Activated T-cell treated with anti-CD3 and anti-CD28 coated beads for 1 hour (primary cell): ENCODE measurements around the gene SRRM1.
"Not testable (repeated sequence)": the region's sequence is repeated elsewhere in the genome, so short reads cannot be mapped to it uniquely, and the experiment has no call there.

Experiments
- DNase-seq: peaks from one replicate; pipeline ENCODE4 v3.0.0-alpha.2; 2020; ENCODE audit warnings: low read depth

The SRRM1 gene

DNA sequence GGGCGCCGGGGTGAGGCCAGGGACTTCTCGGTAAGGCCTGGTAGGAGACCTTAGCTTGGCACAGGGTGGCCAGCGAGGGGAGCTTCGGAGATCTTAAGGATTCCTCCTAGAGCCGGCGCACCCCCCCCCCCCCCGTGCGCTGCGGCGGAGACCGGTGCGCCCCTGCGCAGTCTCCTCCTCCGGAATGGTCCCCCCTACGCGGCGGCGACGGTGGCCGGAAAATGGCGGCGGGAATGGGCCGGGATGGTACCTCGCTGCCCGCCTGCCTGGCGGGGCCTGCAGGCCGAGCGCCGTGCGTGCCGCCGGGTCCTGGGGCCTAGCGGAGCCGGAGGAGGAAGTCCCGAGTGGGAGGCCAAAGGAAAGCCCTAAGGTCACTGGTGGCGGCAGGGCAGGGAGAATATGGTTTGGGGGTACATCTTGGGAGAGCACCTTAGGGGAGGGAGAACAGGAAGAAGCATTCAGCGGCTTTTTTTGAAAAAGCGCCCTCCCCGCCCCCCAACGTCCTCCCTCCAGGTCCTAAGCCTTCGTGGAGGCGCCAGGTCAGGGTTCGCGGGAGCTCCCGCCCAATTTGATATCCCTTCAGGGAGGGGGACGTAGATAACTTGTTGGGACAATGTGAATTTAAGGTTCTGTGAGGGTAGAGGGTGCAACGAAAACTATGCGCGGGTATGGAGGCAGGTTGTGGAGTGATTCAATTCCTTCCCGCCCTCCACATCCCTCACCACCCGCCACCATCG is 429 bp downstream of the SRRM1 start:
- DNase-seq: no peak

DNA sequence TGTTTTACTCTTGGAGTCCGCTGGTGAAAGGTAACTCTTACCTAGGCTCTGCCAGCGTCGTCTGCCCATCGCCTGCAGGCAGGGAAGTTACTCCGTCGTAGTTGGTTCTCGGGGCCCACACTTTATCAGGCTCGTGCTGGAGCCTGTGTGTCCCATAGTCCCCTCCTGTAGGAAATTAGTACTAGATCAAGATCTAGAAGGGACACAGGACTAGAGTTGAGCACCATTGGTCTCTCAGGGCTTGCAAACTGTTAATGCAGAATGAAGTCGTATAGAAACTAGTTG is 940 bp downstream of the SRRM1 start:
- DNase-seq: no peak

DNA sequence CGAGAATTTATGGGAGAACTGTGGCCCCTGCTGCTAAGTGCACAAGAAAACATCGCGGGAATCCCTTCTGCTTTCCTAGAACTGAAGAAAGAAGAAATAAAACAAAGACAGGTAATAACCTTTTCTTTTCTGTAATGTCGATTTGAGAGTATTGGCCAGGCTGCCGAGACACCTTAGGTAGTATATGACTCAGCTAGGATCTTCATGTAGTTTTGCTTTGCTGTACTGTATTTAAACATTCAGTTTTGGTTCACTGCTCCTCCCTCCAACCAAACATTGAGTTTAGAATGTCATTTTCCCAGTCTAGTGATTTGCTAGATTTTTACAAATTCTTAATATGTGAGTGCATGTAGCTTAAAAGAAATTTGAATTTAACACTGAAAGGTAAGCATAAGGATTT is 5.8 kb downstream of the SRRM1 start:
- no peak for DNase-seq

DNA sequence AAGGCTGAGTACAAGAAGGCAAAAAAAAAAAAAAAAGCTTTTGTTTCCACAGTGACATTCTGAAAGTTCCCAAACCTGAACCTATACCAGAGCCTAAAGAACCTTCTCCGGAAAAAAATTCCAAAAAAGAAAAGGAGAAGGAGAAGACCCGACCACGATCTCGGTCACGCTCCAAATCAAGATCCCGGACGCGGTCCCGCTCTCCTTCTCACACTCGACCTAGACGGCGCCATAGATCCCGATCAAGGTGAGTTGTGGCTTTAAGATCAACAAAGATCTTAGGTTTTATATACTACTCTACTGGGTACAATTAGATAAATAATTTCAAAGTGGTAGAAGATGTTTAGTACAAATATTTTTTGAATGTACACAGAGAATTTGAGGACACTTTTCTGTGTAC is 9.3 kb downstream of the SRRM1 start:
- no peak for DNase-seq

DNA sequence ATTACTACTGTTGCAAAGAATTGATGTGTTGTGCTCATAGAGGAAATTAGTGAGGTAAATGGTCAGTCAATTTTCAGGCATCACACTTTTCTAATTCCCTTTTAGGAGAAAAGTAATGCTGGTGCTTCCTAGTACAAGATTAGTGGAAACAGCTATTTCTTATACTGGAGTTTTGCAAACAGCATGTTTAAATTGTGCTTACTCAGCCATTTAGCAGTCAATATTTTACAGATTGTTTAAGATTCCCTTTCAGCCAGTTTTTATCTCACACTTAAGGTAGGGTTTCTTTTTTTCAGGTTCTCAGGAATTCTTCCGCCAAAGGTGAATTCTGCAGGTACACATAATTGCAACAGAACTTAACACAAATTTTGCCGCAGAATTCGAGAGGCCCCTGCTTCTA is 10.9 kb downstream of the SRRM1 start:
- no peak for DNase-seq

DNA sequence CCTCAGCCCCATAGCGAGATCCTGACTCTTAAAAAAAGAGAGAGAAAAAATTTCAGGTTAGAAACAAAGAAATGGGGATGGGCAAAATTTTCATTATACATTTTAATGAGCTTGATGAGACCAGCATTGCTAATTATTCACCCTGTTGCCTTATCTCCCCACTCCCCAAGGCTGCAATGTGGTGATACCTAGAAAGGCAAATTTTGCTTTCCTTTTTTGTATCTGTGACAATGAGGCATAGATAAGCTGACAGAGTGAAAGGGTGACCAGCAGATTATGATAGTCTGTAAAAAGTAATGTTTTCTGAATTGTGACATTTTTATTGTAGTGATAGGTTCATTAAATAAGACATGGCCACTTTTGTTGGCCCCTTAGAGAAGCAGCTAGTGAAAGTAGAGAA is 12.9 kb downstream of the SRRM1 start:
- DNase-seq: no peak

DNA sequence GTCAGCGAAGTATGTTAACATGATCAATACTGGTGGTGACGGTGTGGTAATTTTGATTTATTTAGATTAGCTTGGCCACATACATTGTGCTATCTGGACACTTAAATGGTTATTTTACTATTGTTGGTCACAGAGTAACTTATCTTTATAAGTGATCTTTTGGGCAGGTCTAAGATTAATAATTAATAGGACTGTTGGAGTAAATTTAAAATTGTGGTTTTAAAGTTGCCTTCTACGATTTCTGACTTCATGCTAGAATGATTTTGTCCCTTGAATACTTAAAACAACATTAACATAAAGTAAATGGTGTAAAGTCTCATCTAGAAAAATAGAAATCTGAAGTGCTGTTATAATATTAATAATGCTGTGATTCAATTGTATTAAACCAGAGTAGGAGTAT is 14.7 kb downstream of the SRRM1 start:
- no peak for DNase-seq

DNA sequence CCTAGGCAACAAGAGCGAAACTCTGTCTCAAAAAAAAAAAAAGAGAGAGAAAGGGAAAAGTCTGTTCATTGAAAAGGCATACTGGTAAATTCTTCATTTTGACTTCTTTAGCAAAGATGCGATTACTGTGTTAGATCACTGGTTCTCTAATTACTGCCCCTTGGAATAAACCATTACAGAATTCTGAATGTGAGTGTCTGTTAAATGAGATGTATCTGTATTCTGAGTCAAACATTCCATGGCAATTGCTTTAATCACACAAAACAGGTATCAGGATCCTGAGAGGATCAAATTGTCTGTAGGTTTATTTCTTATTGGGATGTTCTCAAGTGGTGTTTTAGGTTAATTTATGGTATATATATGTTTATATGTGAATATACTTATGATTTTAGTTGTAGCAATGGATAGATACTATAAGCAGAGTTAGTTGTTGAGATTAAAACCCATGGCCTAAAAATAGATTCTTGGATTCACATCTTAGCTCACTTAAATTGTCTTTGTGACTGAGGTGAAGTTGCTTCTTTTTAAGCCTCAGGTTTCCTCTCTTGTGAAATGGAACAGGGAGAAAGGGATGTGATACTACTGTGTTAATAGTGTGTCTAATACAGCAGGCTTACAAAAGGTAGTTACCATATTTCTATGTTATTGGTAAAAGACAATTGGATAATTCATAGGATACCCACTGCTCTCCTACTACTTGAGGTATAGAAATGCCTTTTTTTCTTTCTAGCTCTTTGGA is 16.2 kb downstream of the SRRM1 start:
- DNase-seq: no peak

DNA sequence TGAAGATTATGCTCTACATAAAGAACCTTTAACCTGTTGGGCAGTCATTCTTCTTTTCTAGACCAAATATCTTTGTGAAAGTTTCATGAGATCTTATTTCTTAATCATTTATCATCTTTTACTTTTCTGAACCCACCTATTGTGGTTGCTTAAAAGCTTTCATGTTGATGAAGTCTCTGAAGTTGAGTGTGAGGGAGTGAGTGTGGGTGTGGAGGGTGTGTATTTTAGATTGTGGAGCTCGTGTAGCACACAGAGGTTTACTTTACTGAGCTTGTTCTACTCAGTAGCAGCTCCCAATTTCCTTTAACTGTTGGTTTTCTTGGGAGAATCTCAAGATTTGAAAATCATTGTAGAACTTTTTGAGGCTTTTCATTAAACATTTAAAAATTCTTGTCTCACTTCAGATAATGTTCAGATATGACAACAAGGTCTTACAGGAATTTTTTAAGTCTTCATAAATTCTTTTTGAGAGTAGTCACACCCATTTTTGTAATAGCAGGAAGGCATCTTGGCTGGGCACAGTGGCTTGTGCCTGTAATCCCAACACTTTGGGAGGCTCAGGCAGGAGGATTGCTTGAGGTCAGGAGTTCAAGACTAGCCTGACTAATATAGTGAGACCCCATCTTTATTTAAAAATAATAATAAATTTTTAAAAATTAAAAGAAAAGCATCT is 17.0 kb downstream of the SRRM1 start:
- no peak for DNase-seq

DNA sequence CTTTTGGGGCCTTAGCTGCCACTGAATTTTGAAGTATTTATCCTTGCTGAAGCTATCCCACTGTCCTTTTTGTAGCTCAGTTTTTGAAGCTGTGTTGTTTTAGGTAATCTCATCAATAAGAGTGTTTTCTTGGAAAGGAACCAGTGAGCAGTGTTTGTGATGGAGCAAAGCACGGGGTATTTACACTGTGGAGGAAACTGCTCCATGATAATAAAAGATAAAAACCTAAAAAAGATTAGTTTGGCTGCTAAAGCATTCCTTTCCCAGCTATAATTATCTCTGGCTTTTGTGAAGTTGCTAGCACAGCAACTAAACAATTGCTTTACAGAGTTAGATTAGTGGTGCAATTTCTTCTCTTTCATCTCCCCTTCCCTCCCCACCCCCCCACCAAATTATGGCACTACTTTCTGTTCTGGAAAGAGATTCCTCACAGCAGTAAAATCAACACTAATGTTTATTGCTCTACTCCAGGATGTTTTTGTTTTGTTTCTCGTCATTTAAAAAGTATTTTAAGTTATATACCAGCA is 21.5 kb downstream of the SRRM1 start:
- no peak for DNase-seq

DNA sequence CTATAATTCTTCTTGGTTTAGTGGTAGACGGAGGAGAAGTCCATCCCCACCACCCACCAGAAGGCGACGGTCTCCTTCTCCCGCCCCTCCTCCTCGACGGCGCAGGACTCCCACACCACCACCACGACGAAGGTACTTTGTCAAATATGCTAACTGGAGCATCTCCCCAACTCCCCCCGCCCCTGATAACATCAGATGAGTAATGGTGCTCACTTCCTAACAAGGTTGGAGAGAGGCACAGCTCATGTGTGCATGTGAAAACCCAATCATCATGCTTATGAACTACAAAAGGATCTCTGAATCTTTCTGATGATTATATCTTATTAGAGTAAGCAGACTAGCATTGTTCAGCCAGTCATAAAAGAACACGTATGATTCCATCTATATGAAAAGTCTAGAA is 23.7 kb downstream of the SRRM1 start:
- no peak for DNase-seq

DNA sequence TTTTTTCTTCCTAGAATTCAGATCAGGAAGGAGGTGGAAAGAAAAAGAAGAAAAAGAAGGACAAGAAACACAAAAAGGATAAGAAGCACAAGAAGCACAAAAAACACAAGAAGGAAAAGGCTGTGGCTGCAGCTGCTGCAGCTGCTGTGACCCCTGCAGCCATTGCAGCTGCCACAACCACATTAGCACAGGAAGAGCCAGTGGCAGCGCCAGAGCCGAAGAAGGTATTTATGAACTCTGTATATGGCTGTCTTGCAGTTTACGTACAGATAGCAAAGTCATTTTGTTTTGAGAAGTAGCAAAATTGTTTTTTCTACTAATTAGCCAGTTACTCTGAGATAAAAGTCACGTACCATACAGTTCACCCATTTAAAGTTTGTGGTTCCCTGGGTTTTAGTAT is 28.3 kb downstream of the SRRM1 start:
- DNase-seq: not testable (repeated sequence)

DNA sequence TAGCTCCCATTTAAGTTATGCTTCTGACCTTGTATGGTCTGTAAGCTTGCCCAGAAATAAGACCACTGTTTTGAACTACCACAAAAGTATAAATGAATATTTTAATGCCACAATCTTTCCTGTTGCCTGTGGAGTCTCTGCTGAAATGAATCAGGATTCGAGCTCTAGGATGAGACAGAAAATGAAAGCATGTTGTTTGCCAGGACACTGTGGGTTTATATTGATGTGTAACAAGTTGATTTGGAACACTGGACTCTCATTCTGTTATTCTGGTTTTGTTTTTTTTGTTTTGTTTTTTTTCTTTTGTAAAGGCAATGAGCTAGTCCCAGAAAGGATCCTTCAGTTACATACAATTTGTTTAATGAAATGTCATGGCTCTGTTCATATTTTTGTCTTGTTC is 29.6 kb downstream of the SRRM1 start:
- DNase-seq: not testable (repeated sequence)

DNA sequence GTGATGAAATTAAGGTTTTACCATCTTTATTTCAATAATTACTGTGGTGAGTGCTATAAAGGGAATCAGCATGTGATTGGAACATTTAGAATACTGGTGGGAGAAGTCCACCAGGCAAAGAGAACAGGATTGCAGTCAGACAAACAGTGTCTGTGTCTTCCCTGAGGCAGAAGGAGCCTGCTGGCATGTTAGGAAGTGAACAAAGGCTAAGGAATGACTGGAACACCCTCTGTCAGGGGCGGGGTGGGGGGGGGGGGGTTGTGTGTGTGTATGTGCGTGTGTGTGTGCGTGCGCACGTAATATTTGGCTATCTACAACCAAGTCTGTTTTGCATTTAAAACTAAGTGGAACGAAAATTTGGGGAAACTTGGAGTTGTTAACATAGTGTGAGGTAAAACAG is 30.2 kb downstream of the SRRM1 start:
- DNase-seq: no peak

DNA sequence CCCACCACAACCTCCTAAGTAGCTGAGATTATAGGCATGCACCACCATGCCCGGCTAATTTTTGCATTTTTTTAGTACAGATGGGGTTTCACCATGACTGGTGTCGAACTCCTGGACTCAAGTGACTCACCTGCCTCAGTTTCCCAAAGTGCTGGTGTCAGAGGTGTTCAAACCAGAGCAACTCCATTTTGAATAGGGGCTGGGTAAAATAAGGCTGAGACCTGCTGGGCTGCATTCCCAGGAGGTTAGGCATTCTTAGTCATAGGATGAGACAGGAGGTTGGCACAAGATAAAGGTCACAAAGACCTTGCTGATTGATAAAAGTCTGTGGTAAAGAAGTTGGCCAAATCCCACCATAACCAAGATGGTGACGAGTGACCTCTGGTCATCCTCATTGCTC is 35.3 kb downstream of the SRRM1 start:
- not testable (repeated sequence) for DNase-seq

DNA sequence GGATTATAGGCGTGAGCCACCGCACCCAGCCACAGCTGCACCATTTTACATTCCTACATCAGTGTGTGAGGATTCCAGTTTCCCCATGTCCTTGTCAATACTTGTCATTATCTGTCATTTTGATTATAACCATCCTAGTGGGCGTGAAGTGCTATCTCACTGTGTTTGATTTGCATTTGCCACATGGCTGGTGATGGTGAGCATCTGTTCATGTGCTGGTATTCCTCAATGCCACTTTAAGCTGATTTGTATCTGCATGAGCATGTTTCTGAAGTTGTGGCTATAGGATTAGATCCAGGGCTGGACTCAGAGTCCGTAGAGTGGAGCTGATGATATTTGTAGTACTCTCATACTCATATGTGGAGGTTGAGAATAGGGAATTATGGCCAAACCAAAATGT is 36.6 kb downstream of the SRRM1 start:
- no peak for DNase-seq

DNA sequence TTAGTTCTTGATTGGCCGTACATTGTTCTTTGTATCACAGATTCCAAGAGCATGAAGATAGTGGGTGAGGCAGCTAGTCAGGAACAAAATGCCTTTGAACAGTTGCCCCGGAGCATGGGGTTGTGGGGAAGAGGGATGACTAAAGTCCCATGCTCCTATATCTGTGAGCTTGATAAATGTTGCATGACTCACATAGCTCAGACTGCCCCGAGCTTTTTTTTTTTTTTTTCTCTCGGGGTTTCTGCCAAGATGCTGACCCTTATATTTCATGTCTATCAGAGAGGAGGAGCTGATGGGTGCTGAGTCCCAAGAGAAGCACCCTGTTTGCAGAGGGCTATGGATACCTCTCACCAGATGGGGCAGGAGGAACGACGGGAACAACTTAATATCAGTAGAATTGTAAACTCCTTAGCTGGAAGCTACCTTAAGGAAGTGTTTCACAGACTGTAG is 40.6 kb downstream of the SRRM1 start:
- no peak for DNase-seq

DNA sequence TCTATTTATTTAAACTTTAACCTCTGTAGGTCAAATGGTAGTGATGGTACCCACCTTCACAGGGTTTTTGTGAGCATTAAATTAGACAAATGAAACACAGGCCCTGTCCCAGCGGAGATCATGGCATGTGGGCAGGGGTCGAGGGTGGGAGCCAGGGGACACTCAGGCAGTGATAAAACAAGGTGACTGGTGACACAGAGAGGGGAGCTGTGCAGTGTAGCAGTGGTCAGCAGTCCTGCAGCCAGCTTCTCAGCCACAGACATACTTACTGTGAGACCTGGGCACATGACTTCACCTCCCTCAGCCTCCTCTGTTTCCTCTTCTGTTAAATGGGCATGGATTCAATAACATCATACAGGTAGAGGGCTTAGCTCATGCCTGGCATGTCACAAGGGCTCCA is 44.9 kb downstream of the SRRM1 start:
- no peak for DNase-seq

DNA sequence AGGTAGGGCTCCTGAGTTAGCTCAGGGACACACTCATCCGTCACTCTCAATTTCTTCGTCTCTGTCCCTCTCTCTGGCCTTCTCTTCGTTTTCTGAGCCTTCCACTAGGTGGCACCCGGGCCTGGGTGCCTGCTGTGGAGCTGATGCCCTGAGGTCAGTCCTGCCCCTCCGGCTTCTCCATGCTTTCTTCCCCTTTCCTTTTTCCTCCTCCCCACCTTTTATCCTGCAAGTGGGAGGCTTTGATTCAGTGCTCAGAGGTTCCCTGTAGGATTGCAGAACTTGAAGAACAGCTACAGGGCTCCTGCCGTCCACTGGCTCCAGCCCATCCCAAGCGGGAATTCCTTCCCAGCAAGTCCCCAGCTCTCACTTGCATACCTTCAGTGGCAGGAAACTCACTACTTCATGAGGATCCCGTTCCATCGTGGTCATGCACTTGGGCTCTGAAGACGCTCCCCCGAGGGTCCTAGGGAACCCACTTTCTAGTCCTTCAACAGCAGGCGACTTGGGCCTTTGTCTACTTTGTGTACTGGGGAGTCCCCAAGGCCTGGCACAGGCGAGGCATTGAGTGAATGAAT is 45.6 kb downstream of the SRRM1 start:
- DNase-seq: peak; percentile 53

DNA sequence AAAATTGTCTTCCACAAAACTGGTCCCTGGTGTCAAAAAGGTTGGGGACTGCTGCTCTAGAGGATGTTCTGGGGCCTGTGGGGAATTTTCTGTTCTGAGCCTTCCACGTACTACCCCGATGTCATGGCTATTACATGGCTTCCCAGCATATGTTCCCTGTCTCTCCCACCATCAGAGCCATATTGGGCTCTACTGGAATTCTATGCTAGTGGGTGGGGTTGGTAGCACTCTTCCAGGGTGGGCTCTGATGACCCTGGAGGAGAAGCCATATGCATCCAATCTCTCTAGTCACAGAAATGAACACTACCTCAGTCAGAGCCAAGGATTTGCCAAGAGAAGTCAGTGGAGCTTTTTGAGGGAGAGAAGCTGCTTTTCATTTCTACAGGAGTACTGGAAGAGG is 47.9 kb downstream of the SRRM1 start:
- DNase-seq: no peak

DNA sequence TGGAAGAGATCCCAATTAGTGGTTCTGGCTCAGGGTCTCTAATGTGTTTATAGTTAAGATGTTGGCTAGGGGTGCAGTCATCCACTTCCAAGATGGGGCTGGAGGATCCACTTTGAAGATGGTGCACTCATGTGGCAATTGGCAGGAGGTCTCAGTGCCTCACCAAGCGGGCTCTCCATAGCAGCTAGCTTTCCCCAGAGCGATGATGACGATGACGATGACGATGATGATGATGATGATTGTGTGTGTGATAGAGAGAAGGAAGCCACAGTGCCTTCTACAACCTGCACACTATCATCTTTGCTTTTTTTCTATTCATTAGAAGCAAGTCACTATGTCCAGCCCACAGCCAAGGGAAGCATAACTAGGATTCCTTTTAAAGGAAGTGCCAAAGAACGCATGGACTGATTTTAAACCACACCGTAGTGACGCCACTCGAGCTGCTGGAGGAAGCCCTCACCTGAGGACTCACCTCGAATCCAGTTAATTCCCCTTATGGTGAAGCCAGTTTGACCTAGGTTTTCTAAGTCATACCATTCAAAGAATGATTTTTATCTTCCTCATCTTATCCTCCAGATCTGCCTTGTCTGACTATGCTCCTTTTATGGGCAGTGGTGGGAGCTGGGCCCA is 49.4 kb downstream of the SRRM1 start:
- no peak for DNase-seq

DNA sequence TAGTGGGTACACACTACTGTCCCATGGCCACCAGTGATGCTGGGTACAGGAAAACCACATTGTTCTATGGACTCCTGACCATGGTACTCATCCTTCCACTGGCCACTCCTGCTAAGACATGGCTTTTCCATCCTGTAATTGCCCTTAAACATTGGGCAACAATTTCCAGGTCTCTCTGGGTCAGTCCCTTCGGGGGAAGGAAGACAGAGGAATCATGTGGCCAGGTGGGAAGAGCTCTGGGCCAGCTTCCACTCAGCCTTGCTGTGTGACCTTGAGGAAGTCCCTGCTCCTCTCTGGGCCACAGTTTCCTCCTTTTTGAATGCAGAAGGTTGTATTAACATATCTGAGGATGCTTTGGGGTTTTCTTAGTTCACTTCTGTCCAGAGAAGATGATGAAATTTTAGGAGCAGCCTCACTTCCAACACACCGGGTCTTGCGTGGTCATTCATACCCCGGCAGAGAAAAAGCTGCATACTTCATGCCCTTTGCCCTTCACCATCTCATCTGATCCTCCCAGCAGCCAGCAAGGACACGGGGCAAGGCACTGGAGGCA is 50.8 kb downstream of the SRRM1 start:
- no peak for DNase-seq
